Panc1 (cell line): Measurements from ENCODE around the gene CHRNB4. TPM values are rescaled to one million over a fixed set of nuclear protein-coding genes. Genes with fewer than 3 reads are reported as not detected.

Experiments
- ATAC-seq: fragments of 200-7000 bp; cut with Tn5 transposase; 2 replicates; pipeline ENCODE4 v1.9.1; 2020; ENCODE audit warnings: mild to moderate bottlenecking, moderate library complexity
- BruUV-seq: library from RNA; stranded (reverse); fragments of 400-500 nt; replicated peaks from 2 replicates; lab custom pipeline; 2021; lab: Mats Ljungman, UMichigan
- CTCF ChIA-PET: fragments of 300-600 bp; sonication (Branson Sonifier 250); formaldehyde crosslinking; loops from one replicate; lab custom pipeline; 2022; ENCODE audit warnings: antibody characterized with exemption; lab: Charles Lee
- POLR2A ChIA-PET: fragments of 300-600 bp; sonication (Branson Sonifier 250); formaldehyde crosslinking; loops from one replicate; lab custom pipeline; 2022; ENCODE audit warnings: antibody characterized with exemption; lab: Charles Lee
- DNase-seq: peaks from one replicate; pipeline ENCODE4 v3.0.0-alpha.2; 2010; ENCODE audit warnings: low read depth, low spot score
- H3K27ac ChIP-seq: 2 replicates; pipeline ENCODE4 v1.5.1; 2011; ENCODE audit warnings: mild to moderate bottlenecking, low read length, inconsistent platforms
- H3K27me3 ChIP-seq: fragments of 200-500 bp; sonication (Bioruptor generic); 2 replicates; pipeline ENCODE4 v1.6.0; 2014; ENCODE audit warnings: low read length, inconsistent platforms; ENCODE audit not compliant: control insufficient read depth, insufficient read depth
- H3K36me3 ChIP-seq: fragments of 200-500 bp; sonication (Bioruptor generic); 2 replicates; pipeline ENCODE4 v1.5.1; 2014; ENCODE audit warnings: inconsistent platforms, mild to moderate bottlenecking, low read length, moderate library complexity; ENCODE audit not compliant: control insufficient read depth, insufficient read depth
- H3K4me1 ChIP-seq: 2 replicates; pipeline ENCODE4 v1.5.1; 2011; ENCODE audit warnings: inconsistent platforms, mild to moderate bottlenecking, low read length, moderate library complexity; ENCODE audit not compliant: control insufficient read depth, insufficient read depth
- H3K4me3 ChIP-seq, 2 experiments: 2 replicates each; pipeline ENCODE4 v1.5.1; 2011 to 2012; ENCODE audit warnings: low read depth in 2 of 2, low read length in 2 of 2, mild to moderate bottlenecking in 2 of 2, inconsistent platforms in 1 of 2, moderate library complexity in 1 of 2
- H3K9me3 ChIP-seq: fragments of 200-500 bp; sonication (Bioruptor generic); 2 replicates; pipeline ENCODE4 v1.5.1; 2014; ENCODE audit warnings: low read depth, mild to moderate bottlenecking, inconsistent platforms, low read length, moderate library complexity; ENCODE audit not compliant: control insufficient read depth, insufficient read depth
- POLR2AphosphoS5 ChIP-seq: IDR thresholded peaks from 2 replicates; pipeline ENCODE4 v1.6.1; 2012; ENCODE audit warnings: mild to moderate bottlenecking, low read depth, low read length, moderate library complexity
- SIN3A ChIP-seq: IDR thresholded peaks from 2 replicates; pipeline ENCODE4 v1.6.1; 2012; ENCODE audit warnings: low read depth, mild to moderate bottlenecking, low read length, moderate library complexity, borderline replicate concordance; ENCODE audit not compliant: insufficient read depth
- TCF7L2 ChIP-seq: IDR thresholded peaks from 2 replicates; pipeline ENCODE4 v1.6.1; 2011; ENCODE audit warnings: mild to moderate bottlenecking, low read depth, low read length, inconsistent platforms
- in situ Hi-C: cut with HindIII; loops from 2 replicates; pipeline ENCODE4 v1.10.0; 2016; ENCODE audit warnings: low sequenced_read_pairs, low pct_unique_long_range_greater_than_20kb
- intact Hi-C: fragments of 100-400 bp; cut with micrococcal nuclease; formaldehyde crosslinking; loops from one replicate; pipeline ENCODE4 v1.10.0; 2022; ENCODE audit not compliant: unreplicated experiment
- total RNA-seq: library from RNA; stranded (reverse); gene quantifications from one replicate; pipeline ENCODE4 v1.2.1, GENCODE V29; 2021; ENCODE audit not compliant: unreplicated experiment
- TF ChIP-seq, protein P1 (sequence below): fragments of 450-650 bp; IDR thresholded peaks from 2 replicates; pipeline ENCODE4 v1.5.1; 2017; ENCODE audit warnings: mild to moderate bottlenecking
- TF ChIP-seq, protein P2 (sequence below), 2 experiments: IDR thresholded peaks; 2 replicates each; pipeline ENCODE4 v1.6.1; 2011 to 2012; ENCODE audit warnings: low read depth in 2 of 2, control low read depth in 1 of 2, low read length in 1 of 2, mild to moderate bottlenecking in 1 of 2, moderate library complexity in 1 of 2; ENCODE audit not compliant: insufficient read depth in 1 of 2

Gene CHRNB4
- total RNA-seq, 1 experiment from 2014 or later, result not detected

DNA sequence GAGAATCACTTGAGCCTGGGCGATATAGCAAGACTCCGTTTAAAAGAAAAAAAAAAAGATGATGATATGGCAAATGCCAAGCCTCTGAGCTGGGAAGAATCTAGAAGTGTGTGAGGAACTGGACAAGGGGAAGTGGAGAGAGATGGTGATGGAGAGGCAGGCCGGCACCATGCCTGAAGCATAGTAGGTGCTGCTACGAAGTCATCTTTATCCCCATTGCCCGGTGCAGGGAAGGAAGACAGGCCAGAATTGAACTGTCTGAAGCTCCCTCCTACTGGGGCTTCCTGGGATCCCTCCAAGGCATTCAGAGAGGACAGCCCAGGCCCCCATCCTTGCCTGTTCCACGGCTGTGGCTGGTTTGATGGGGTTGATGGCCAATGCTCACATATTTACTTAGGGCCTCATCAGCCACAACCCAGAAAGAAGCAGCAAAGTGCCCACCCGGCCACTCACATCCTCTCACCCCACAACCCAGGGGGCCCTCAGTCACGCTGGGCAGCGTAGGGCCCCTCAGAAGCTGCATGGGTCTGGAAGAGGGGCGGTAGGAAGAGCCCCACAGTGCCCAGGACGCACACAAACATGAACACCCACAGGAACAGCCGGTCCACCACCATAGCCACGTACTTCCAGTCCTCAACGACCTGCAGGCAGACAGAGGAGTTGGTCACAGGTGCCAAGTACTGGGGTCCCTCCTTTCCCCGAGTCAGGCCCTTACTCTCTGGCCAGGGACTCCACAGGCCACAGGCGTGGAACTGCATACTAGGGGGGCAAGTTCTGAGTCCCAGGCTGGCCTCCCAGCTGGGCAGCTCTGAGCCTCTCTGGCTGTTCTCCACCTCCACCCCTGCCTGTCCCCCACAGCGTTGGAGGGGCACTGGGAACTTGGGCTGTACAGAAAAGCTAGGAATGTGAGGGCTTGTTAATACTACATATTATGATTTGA, 16.1 kb downstream of the CHRNB4 start:
- H3K27me3 ChIP-seq, result peaks cover 4% of the 10 kb centered on the region
- CTCF ChIA-PET, result no interaction called here
- no peak for ATAC-seq

DNA sequence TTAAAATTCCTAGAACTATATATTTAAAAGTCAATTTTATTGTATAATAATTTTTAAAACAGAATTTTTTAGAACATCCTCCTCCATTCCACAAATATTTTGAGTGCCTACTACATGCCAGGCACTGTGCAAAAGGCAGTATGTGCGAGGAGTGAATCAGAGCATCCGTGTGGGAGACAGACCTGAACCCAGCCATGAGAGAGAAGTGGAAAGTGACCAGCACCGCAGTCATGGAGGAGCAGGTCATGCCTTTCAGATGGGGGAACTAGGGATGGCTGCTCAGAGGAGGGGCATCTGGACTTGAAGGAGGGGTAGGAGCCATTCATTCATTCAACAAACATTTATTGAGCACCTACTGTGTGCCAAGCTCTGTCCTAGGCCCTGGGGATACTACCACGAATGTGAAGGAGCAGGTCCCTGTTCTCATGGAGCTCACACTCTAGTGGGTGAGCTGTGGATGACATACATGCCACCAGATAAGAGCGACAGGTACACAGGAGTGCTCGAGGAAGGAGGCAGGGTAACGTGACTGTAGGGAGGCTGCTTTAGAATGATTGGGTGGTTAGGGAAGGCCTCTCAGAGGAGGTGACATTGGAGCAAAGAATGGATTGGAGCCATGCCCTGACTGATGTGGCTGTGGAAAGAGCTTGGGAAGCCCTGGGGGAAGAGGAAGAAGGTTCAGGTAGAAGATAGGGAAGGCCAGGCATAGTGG, 17.1 kb downstream of the CHRNB4 start:
- Histone ChIP-seq H3K4me1 (0 out of 2 replicates have a peak, but pooled peaks cover 3% of the 10 kb centered on the region), H3K27me3 (peaks cover 6% of the 10 kb centered on the region), H3K4me3 (no peak overlapping the region), H3K9me3 (no peaks in the 10 kb centered on the region), H3K36me3 (no peaks in the 10 kb centered on the region), H3K27ac (no peak overlapping the region)
- no peak for TF ChIP-seq POLR2AphosphoS5
- TF ChIP-seq, protein P1, sequence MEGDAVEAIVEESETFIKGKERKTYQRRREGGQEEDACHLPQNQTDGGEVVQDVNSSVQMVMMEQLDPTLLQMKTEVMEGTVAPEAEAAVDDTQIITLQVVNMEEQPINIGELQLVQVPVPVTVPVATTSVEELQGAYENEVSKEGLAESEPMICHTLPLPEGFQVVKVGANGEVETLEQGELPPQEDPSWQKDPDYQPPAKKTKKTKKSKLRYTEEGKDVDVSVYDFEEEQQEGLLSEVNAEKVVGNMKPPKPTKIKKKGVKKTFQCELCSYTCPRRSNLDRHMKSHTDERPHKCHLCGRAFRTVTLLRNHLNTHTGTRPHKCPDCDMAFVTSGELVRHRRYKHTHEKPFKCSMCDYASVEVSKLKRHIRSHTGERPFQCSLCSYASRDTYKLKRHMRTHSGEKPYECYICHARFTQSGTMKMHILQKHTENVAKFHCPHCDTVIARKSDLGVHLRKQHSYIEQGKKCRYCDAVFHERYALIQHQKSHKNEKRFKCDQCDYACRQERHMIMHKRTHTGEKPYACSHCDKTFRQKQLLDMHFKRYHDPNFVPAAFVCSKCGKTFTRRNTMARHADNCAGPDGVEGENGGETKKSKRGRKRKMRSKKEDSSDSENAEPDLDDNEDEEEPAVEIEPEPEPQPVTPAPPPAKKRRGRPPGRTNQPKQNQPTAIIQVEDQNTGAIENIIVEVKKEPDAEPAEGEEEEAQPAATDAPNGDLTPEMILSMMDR, result no peak
- TF ChIP-seq TCF7L2, result no peak
- TF ChIP-seq SIN3A, result no peak
- TF ChIP-seq, protein P2, sequence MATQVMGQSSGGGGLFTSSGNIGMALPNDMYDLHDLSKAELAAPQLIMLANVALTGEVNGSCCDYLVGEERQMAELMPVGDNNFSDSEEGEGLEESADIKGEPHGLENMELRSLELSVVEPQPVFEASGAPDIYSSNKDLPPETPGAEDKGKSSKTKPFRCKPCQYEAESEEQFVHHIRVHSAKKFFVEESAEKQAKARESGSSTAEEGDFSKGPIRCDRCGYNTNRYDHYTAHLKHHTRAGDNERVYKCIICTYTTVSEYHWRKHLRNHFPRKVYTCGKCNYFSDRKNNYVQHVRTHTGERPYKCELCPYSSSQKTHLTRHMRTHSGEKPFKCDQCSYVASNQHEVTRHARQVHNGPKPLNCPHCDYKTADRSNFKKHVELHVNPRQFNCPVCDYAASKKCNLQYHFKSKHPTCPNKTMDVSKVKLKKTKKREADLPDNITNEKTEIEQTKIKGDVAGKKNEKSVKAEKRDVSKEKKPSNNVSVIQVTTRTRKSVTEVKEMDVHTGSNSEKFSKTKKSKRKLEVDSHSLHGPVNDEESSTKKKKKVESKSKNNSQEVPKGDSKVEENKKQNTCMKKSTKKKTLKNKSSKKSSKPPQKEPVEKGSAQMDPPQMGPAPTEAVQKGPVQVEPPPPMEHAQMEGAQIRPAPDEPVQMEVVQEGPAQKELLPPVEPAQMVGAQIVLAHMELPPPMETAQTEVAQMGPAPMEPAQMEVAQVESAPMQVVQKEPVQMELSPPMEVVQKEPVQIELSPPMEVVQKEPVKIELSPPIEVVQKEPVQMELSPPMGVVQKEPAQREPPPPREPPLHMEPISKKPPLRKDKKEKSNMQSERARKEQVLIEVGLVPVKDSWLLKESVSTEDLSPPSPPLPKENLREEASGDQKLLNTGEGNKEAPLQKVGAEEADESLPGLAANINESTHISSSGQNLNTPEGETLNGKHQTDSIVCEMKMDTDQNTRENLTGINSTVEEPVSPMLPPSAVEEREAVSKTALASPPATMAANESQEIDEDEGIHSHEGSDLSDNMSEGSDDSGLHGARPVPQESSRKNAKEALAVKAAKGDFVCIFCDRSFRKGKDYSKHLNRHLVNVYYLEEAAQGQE (IDR thresholded peaks at IDR 0.05; ENCODE audit: insufficient read depth in 1 of 2, low read depth in 2 of 2, low read length in 1 of 2), result no peak
- ChIA-PET POLR2A (no interaction called here), CTCF (no interaction called here)
- ATAC-seq (no peak), DNase-seq (no peak)
- intact Hi-C loops (no loop called here), in situ Hi-C loops (no loop called here)
- BruUV-seq, result no TSS peak

More for the DNA sequence above, 16.1 kb downstream of the CHRNB4 start:
- Histone ChIP-seq H3K9me3 (no peaks in the 10 kb centered on the region), H3K36me3 (no peaks in the 10 kb centered on the region), H3K4me1 (no peaks in the 10 kb centered on the region), H3K4me3 (no peak overlapping the region), H3K27ac (no peak overlapping the region)
- intact Hi-C loops, result no loop called here
- BruUV-seq, result no TSS peak
- no peak for DNase-seq
- TF ChIP-seq, protein P2 (IDR thresholded peaks at IDR 0.05; ENCODE audit: insufficient read depth in 1 of 2, low read depth in 2 of 2, low read length in 1 of 2), result no peak
- TF ChIP-seq, protein P1, result no peak
- TF ChIP-seq TCF7L2 (no peak), SIN3A (no peak), POLR2AphosphoS5 (no peak)
- in situ Hi-C loops, result no loop called here
- POLR2A ChIA-PET, result interaction anchor here (0.7 kb wide), 1 partner anchor 43 kb away, joined by 3 read pairs; no protein-coding TSS in a partner anchor
